Mucosa of stomach (tissue), 1 donor: ENCODE measurements around the gene ATOSB.
A peak's percentile ranks its signal among the peaks of the same experiment; 100 is the strongest.

Experiments used
- H3K27me3 ChIP-seq: one replicate; pipeline ENCODE4 v1.7.0; 2013; ENCODE audit warnings: mild to moderate bottlenecking, low read length; ENCODE audit not compliant: control insufficient read depth, insufficient read depth
- H3K36me3 ChIP-seq: one replicate; pipeline ENCODE4 v1.7.0; 2013; ENCODE audit warnings: low read length; ENCODE audit not compliant: control insufficient read depth, insufficient read depth
- H3K4me1 ChIP-seq: one replicate; pipeline ENCODE4 v1.7.0; 2013; ENCODE audit warnings: mild to moderate bottlenecking, low read length; ENCODE audit not compliant: control insufficient read depth, insufficient read depth
- H3K4me3 ChIP-seq: one replicate; pipeline ENCODE4 v1.7.0; 2013; ENCODE audit warnings: low read length
- H3K9ac ChIP-seq: one replicate; pipeline ENCODE4 v1.7.0; 2013; ENCODE audit warnings: mild to moderate bottlenecking, low read length, moderate library complexity
- H3K9me3 ChIP-seq: one replicate; pipeline ENCODE4 v1.7.0; 2013; ENCODE audit warnings: mild to moderate bottlenecking, low read length, moderate library complexity; ENCODE audit not compliant: control insufficient read depth
- donor health status: Pancreatic carcinoma.

Gene ATOSB

GRCh38 chr9:35072461-35073278 lies 43.0 kb downstream of the ATOSB start, which contains the start of gene VCP:
TSS of gene VCP (minus strand) at chr9:35072625. CDS start at chr9:35072353, 272 bp downstream.
- H3K36me3 ChIP-seq: peaks cover 6% of the 10 kb centered on the region
- peak within 1 kb of the TSS; percentile 69 for H3K4me3 ChIP-seq
- no peaks in the 10 kb centered on the region for H3K9me3 ChIP-seq
- peak within 1 kb of the TSS; percentile 96 for H3K9ac ChIP-seq
- no peaks in the 10 kb centered on the region for H3K27me3 ChIP-seq
- peaks cover 22% of the 10 kb centered on the region for H3K4me1 ChIP-seq

DNA sequence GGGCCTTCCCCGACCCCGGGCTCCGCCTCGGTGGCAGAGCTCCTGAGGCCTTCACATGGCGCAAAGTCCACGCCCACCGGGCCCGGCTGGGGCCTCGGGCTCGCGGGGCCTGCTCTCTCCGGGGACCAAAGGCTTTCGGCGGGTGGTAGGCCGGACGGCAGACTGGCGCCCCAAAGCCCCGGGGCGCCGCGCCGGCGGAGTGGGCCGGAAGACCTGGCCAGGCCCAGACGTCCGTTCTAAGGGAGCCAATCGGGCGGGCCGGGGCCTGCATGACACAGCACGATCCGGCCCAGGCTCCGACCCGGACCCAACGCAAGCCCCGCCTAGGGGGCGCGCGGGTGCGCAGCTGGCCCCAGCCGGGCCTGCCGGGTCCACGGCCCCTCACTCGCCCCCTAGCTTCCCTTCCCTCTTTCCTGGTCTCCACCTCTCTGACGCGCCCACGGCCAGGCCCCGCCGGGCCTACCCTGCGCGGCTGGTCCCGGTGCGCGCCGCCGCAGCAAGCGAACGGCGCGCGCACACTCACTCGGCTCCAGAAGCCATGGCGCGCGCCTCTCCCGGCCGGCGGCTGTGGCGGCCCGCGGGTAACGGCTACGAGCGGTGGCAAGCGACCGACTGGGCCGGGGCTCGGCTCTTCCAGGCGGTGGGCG lies 43.7 kb downstream of the ATOSB start:
- no peaks in the 10 kb centered on the region for H3K9me3 ChIP-seq
- no peaks in the 10 kb centered on the region for H3K27me3 ChIP-seq
- peaks cover 22% of the 10 kb centered on the region for H3K4me1 ChIP-seq

GRCh38 chr9:35070823-35071813 lies 44.5 kb downstream of the ATOSB start:
- H3K27me3 ChIP-seq: no peaks in the 10 kb centered on the region
- peak overlapping the region; percentile 69 for H3K4me3 ChIP-seq
- H3K9ac ChIP-seq: peak overlapping the region; percentile 96
- peaks cover 8% of the 10 kb centered on the region for H3K36me3 ChIP-seq
- H3K4me1 ChIP-seq: peaks cover 22% of the 10 kb centered on the region
- H3K9me3 ChIP-seq: no peaks in the 10 kb centered on the region

More for the DNA sequence above, 43.7 kb downstream of the ATOSB start:
- H3K4me3 ChIP-seq: peak overlapping the region; percentile 69
- peak overlapping the region; percentile 96 for H3K9ac ChIP-seq
- H3K36me3 ChIP-seq: peaks cover 8% of the 10 kb centered on the region

GRCh38 chr9:35069020-35069419 lies 46.6 kb downstream of the ATOSB start:
- H3K4me3 ChIP-seq: no peak overlapping the region

DNA sequence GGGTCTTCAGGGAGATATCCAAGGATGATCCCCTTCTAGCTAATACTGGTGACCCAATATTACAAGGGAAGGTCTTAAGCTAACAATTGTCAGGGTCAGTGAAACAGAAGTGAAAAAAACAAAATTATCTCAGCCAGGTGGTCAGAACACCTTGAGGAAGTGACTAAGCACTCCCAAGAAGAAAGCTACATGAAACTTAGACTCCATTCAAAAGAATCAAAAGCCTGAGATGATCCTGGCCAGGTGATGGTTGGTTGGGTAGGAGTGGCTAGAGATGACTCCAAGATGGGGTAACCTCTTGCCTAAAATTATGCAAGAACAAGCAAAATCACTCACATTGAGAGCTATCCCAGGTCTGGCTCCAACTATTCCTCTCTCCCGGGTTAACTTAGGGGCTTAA lies 48.6 kb downstream of the ATOSB start:
- Histone ChIP-seq H3K9ac (no peak overlapping the region), H3K4me3 (no peak overlapping the region), H3K9me3 (no peaks in the 10 kb centered on the region), H3K36me3 (peaks cover 29% of the 10 kb centered on the region), H3K4me1 (peaks cover 17% of the 10 kb centered on the region), H3K27me3 (no peaks in the 10 kb centered on the region)

More at GRCh38 chr9:35069020-35069419, 46.6 kb downstream of the ATOSB start:
- no peaks in the 10 kb centered on the region for H3K27me3 ChIP-seq
- H3K36me3 ChIP-seq: peaks cover 12% of the 10 kb centered on the region
- no peak overlapping the region for H3K9ac ChIP-seq
- no peaks in the 10 kb centered on the region for H3K9me3 ChIP-seq
- H3K4me1 ChIP-seq: peaks cover 22% of the 10 kb centered on the region

DNA sequence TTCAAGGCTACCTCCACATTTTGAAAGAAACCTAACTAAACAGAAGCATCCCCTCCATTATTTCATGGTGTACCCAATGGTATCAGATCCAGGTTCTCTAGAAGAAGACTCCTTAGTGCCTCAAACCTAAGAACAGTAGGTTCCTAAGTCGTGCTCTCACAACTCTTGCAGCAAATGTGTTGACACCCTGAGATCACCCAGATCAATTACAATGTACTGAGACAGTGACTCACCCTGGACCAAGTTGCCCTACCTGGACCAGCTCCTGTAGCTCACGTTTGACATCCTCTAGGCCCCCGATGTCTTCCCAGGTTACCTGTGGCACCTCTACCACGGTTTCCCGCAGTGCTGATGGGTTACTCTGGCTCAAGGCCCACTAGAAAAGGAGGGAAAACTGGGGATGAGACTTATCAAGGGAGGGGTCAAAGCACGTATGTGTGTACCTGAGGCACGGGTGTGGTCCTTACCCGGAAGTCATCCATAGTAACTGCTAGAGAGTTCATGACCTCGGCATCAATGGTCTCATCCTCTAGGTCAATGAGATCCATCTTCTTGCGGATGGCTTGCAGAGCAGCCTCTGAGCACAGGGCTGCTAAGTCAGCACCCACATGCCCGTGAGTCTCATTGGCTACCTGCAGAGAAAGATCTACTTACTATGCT lies 55.0 kb downstream of the ATOSB start:
- H3K9me3 ChIP-seq: no peaks in the 10 kb centered on the region
- H3K27me3 ChIP-seq: no peaks in the 10 kb centered on the region
- no peak overlapping the region for H3K4me3 ChIP-seq
- H3K4me1 ChIP-seq: no peaks in the 10 kb centered on the region
- H3K36me3 ChIP-seq: peaks cover 68% of the 10 kb centered on the region
- H3K9ac ChIP-seq: no peak overlapping the region

DNA sequence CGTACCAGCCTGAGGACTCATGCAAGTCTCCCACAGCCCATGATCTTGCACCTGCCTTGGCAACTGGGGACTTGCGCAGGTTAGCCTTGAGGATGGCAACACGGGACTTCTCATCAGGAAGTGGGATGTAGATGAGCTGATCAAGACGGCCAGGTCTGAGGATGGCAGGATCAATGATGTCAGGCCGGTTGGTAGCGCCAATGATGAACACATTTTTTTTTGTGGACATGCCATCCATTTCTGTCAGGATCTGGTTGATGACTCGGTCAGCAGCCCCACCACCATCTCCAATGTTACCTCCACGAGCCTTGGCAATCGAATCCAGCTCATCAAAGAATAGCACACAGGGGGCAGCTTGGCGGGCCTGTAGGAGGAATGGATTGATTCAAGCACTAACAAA lies 56.2 kb downstream of the ATOSB start:
- no peaks in the 10 kb centered on the region for H3K27me3 ChIP-seq
- no peaks in the 10 kb centered on the region for H3K4me1 ChIP-seq
- H3K36me3 ChIP-seq: peaks cover 64% of the 10 kb centered on the region
- H3K9ac ChIP-seq: no peak overlapping the region
- H3K9me3 ChIP-seq: no peaks in the 10 kb centered on the region
- no peak overlapping the region for H3K4me3 ChIP-seq

- Histone ChIP-seq H3K9me3 (no peaks in the 10 kb centered on the region), H3K4me1 (no peaks in the 10 kb centered on the region), H3K27me3 (no peaks in the 10 kb centered on the region), H3K36me3 (peaks cover 47% of the 10 kb centered on the region), H3K9ac (no peak overlapping the region), H3K4me3 (no peak overlapping the region)
These were observed 58.4 kb downstream of the ATOSB start for GRCh38 chr9:35057271-35057620.

- Histone ChIP-seq H3K9ac (no peak overlapping the region), H3K36me3 (peaks cover 41% of the 10 kb centered on the region), H3K4me3 (no peak overlapping the region), H3K9me3 (no peaks in the 10 kb centered on the region), H3K27me3 (no peaks in the 10 kb centered on the region), H3K4me1 (no peaks in the 10 kb centered on the region)
These were observed 58.9 kb downstream of the ATOSB start for GRCh38 chr9:35056571-35057270.

- no peak overlapping the region for H3K9ac ChIP-seq
- H3K36me3 ChIP-seq: peaks cover 26% of the 10 kb centered on the region
These were observed 60.6 kb downstream of the ATOSB start for GRCh38 chr9:35054871-35055644.

More at GRCh38 chr9:35054871-35055644, 60.6 kb downstream of the ATOSB start:
- H3K9me3 ChIP-seq: no peaks in the 10 kb centered on the region
- no peak overlapping the region for H3K4me3 ChIP-seq
- H3K4me1 ChIP-seq: no peaks in the 10 kb centered on the region
- H3K27me3 ChIP-seq: no peaks in the 10 kb centered on the region
